GM21723 (cell line): ENCODE results near the gene APAF1.
A peak's percentile ranks its signal among the peaks of the same experiment; 100 is the strongest.
"Not testable (repeated sequence)": the region's sequence is repeated elsewhere in the genome, so short reads cannot be mapped to it uniquely, and the experiment has no call there.

Experiments used
- ATAC-seq: cut with Tn5 transposase; IDR thresholded peaks from one replicate; pipeline ENCODE4 v1.9.1; 2021; ENCODE audit warnings: mild to moderate bottlenecking, moderate library complexity; ENCODE audit not compliant: unreplicated experiment

APAF1 gene

DNA sequence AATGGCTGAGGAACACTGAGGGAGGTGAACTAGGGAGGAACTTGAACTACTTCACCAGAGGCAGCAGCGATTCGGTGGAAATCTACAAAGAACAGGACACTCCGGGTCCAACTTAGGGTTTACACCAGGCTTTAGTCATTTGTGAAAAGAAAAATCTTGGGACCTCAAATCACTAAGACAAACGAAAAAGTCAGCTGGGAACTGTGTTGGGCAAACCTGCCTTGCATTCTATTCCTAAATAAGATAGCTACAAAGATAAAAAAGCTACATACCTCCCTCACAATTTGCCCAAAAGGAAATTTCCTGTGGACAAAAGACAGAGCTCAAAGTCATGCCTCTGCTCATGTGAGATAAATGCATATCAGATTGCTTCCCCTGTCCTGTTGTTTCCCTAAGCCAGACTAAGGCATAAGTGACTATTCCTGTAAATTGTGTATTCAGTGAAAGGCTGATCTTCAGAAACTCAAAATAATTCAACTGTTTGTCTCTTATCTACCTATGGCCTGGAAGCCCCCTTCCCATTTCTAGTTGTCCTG, 106.6 kb downstream of the APAF1 start:
- no peak for ATAC-seq

DNA sequence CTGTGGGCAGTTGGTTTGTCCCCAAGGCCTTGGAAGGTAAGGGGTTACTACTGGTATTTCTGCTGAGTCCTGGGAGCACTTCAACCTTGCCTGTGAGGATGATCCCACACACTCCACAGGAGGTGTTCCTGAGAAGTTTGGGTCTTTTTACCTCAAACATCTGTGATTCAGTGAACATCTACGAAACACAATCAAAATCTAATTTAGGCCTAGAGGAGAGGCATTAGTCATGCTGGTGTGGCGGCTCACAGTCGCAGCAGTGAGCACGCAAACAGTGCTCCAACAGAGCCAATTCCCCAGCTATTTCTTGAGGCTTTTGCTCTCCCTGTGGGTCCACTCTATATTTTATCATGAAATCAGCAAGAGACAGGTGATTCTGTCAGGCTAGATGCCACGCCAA, 107.6 kb downstream of the APAF1 start:
- ATAC-seq = no peak

DNA sequence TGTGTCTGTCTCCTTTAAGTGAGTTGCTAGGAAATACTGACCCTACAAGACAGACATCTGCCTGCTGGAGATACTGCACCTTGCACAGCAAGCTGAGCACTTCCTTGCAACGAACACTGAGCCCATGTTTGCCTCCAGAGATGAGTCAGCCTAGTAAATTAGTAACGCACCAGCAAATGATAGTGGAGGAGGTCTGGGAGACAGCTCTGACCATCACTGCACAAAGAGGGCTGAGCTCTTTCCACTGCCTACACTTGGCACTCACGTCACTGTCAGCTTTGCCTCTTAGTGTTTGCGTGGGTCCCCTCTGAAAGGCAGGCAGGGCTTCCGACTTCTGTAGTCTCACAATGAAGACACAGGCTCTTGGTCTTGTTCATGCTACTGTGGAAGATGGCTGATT, 109.0 kb downstream of the APAF1 start:
- ATAC-seq = peak; percentile 98

DNA sequence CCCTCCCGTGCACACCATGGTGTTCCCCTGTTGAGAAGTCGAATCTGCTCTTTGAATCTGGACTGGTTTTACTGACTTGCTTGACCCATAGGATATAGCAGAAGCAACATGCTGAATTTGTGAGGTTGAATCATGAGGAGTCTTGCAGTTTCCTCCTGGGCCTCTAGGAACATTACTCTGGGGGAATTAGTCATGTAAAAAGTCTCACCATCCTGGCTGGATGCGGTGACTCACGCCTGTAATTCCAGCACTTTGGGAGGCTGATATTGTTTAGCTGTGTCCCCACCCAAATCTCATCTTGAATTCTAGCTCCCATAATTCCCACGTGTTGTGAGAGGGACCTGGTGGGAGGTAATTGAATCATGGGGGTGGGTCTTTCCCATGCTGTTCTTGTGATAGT, 110.8 kb downstream of the APAF1 start:
- not testable (repeated sequence) for ATAC-seq

DNA sequence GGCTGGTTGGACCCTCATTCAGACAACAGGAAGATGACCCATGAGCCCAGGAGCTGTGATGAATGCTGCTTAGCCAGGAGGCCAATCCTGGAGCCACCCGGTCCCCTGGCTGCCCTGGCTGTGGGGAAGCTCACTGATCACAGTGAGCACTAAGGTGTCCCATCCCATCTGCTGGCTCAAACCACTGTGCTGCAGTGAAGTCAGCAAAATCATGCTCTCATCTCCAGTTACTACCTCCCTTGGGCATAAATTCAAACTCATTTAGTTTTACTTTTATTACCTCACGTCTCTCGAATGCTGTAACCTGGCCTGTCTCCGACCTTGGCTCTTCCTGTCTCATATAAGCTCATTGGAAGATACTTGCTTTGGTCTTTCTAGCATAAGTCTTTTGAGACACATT, 112.4 kb downstream of the APAF1 start:
- ATAC-seq = no peak

DNA sequence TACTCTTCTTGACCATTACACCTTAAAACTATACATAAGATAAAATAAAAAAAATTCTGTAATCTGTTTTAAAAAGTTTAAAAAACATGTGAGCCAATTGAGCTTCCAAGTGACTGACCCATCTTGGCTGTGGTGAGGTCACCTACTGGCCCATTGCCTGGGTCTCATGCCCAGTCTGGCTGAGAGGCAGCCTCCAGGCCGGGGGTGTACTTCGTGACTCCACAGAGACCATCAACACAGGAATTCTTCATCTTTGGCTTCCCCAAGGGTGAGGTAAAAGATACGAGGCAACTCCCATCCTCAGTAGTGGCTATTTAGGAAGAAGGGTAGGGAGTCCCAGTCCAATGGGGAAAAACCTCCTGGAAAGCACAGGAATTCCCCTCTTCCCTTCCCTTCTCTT, 113.2 kb downstream of the APAF1 start:
- no peak for ATAC-seq

DNA sequence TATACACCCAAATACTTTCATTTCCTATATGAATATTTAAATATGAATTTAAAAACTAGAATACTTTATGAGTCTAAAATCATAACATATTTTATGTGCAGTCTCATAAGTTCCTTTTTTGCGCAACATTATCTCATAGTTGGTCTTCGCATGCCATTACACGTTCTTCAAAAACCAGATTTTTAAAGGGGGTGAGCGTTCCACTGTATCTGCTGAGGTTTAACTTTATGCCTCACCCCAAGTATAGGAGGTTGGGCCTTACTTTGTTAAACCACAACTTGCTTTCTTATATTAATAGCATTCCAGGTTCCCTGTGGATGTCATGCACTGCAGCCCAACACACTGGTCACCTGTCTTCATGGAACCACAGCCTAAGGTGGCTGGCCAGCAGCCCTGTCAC, 118.6 kb downstream of the APAF1 start:
- ATAC-seq = no peak

DNA sequence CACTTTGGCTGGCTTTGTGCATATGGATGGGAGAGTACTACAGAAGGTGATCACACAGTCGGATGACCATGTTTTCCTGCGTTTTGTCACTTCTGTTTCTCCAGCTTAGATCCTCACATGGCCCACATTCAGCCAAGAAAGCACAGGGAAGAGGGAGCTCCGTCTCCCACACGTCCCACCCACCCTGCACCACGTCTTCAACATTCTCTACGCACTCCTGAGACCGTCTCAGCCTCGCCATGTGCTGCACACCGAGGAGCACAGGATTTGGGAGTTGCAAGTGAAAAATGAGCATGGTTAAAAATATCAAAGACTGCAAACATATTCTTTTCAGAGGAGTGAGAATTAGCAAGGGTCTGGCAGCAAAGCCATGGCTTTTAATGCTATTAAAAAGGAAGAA, 122.2 kb downstream of the APAF1 start:
- ATAC-seq = no peak

DNA sequence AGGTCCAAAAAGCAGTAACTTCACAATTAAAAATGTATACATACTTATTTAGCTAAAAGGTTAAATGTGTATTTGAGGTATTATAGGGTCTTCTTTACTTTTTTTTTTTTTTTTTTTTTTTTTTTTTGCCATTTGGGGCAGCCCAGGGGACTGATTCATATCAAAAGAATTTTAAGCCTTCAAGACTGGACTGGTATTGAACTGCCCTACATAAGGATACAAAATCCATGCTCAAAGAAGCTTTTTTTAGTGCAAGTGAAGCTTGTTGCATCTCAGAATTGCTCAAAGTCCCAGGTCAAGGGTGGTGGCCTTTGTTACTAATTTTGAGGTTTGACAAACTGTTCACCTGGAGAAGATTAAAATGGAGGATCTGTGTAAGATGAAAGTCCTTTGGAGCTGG, 124.0 kb downstream of the APAF1 start:
- ATAC-seq = no peak

DNA sequence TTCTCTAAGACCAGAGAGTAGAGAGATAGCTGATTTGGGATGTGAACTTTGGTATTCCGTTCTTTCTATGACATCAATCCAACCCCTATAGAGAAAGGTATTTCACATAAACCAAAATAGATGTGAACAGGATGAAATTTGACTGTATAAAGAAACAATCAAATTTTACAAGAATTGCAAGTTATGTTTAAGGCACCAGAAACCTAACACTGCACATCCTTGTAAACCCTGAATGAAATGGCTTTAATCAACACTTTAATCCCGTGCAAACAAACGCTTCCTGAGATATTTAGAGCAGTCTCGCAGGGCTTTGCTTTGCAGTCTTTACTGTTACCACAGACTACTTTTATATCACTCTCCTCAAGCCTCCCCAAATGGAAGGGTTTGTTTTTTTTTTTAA, 125.1 kb downstream of the APAF1 start:
- no peak for ATAC-seq

DNA sequence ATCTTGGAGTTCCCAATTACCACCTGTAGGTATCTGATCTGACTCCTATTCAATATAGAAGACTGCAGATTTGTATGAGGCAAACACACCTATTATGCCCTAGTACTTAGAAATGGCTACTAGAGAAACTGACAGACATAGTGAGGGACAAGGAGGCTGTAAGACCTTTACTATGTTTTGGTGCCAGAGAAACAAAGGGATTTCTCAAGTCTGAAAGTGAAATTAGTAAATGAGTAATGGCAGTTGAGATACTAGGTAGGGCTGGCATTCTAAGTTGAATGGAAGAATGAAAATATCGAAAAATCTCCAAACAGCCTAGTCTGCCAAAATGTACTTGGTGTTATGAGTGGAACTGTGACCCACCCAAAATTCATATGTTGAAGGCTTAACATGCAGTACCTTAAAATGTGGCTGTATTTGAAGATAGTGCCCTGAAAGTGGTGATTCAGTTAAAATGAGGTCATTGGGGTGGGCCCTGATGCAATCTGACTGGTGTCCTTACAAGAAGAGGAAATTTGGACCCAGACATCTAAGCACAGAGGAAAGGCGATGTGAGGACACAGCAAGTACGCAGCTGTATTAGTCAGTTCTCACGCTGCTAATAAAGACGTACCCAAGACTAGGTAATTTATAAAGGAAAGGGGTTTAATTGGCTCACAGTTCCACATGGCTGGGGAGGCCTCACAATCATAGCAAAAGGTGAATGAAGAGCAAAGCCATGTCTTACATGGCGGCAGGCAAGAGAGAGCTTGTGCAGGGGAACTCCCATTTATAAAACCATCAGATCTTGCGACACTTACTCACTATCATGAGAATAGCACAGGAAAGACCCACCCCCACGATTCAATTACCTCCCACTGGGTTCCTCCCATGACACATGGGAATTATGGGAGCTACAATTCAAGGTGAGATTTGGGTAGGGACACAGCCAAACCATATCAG, 127.0 kb downstream of the APAF1 start:
- no peak for ATAC-seq

DNA sequence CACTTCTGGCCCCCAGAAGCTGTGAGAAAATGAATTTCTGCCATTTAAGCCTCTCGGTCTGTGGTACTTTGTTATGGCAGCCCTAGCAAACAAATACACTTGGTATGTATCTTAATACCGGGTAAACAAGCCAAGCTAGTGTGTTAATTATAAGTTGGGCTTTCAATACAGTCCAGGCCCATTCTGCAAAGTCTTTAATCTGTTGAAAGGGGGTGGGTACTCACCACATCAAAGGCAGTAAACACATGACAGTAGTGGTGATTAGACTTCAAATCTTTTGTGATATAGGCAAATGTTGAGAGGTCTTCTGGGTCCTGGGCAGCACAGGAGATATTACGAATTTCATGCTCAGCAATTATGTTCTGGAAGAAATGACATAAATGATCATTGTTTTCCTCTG, 127.7 kb downstream of the APAF1 start:
- no peak for ATAC-seq

DNA sequence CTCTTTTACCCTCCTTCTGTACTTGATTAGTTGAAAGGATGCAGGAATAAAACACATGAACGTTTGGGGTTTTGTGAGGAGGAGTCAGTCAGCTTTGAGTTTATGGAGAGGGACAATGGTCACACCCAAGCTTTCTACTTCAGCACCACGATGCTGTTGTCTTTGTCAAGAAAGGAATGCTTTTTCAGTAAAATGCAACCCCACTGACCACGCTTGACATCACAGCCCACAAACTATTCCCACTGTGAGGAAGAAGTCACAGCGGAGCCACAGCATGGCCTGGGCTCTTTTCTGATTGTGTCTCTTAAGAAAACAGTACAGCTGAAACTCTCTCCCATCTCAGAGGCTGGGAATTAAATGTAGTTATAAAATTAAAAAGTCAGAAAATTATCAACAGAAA, 135.2 kb downstream of the APAF1 start:
- no peak for ATAC-seq

DNA sequence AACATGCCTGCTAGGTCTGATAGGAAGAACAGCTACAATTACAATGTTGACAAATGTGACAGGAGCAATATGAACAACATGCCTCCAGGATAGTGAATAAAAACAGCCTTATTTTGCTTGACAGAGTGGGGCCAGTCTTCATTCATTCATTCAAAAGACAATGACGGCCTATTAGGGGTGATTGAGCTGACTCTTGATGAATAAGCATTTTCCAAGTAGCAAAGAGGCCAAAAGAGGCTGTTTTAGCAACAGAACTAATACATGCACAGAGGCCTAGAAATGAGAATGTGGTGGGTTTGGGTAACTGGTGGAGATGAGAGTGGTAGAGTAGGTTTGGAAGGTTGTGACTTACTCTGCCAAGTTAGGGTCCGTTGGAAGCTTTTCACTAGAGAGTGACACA, 138.3 kb downstream of the APAF1 start:
- no peak for ATAC-seq
